NCI-H187 treated with DMSO at 0.1 percent for 48 hours (cell line): Measurements from ENCODE around the gene HLX.

Experiments
- DNase-seq: peaks from one replicate; lab custom pipeline; 2025; lab: John Stamatoyannopoulos, UW

HLX gene

DNA sequence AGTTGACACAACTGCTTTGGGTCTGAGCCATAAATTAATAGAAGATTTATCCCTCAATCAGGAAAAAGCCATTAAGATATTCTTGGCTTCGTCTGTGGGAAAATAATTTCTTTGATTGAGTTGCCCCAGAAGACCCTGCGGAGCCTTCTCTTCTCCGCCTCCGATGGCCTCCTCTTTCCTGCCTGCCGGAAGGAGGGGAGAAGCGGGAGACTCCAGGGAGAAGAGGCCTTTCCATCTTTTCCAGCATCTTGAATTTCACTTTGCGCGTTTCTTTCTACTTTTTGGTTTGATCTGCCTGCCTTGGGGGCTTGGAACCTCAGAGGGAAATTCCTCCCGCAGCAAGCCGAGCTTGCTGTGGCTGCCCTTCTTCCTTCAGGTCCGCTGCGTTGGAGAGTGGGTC, 16.8 kb downstream of the HLX start:
- DNase-seq = no peak

DNA sequence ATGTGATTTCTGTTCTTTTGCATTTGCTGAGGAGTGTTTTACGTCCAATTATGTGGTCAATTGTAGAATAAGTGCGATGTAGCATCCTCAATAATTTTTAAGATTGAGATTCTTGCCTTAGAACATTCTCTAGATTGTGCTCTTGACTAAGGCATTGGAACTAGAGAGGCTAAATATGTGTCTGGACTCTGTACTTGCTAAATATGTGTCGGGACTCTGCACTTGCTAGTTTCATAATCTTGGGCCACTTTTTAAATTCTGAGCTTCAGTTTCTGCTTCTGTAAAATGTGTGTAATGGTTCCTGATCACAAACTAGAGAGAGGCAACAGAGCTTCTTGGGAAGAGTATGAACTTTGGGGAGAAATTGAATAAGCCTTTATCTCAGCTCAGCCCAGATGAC, 21.6 kb downstream of the HLX start:
- no peak for DNase-seq

- no peak for DNase-seq
Observed at GRCh38 chr1:220901881-220902280, 22.6 kb downstream of the HLX start.

DNA sequence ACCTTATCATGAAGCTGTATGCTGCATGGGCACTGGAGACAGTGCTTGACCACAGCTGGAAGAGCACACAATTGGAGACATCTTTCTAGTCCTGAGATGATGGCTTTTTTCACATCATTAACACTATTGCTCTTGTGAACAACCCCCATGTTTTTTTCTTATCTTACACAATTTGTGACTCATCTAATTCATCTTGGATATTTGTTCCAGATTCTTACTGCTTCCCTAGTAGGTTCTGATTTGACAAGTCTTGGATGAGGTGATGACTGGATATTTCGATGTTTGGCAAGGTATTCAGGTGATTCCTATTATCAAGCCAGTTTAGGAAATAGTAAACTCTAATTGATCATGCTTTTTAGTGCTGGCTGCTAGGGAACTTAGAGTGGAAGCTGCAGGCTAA, 23.7 kb downstream of the HLX start:
- DNase-seq = no peak

GRCh38 chr1:220904876-220905275, 25.6 kb downstream of the HLX start:
- DNase-seq = no peak

- DNase-seq = no peak
Observed at GRCh38 chr1:220905650-220906560, 26.7 kb downstream of the HLX start.

GRCh38 chr1:220906561-220907334, 27.5 kb downstream of the HLX start:
- no peak for DNase-seq

- DNase-seq = no peak
Observed at GRCh38 chr1:220908757-220909156, 29.5 kb downstream of the HLX start.

GRCh38 chr1:220910021-220910420, 30.8 kb downstream of the HLX start:
- no peak for DNase-seq

DNA sequence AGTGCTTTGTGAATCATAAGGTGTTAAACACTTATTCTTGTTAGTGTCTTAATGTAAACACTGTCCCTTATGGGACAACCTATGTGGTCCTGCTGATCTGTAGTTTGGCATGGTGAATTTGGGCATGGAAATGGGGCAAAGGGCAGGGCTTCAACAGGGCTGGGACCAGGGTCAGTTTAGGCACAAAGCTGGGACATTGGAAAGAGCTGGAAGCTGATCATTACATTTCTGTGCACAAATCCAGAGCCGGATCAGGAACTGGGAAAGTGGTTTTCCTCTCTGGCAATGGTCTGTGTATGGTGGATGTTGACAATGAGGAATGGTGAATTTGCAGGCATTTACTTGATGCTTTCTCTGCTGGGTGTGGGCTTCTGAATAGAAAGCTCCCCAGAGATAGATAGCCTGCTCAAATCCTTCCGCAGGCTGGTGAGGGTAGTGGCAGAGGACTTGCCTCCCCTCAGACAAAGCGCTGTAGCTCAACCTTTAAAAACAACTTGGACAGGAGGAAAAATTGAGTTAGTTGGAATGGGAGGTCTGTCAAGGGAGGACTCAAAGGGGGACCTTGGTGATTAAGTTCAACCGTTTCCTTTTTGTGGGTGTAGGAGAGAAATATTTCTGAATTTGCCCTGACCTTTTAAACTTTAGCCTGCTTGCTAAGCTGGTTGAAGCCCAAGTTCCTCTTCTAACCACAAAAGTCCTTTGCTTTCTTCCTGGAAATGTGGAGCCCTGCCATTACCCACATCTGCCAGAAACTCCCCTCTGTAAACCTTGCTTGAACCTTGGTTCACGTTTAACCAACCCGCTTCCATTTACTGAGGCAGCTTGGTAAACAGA, 35.3 kb downstream of the HLX start:
- DNase-seq = no peak

- DNase-seq = no peak
Observed at GRCh38 chr1:220915117-220915440, 35.8 kb downstream of the HLX start.

DNA sequence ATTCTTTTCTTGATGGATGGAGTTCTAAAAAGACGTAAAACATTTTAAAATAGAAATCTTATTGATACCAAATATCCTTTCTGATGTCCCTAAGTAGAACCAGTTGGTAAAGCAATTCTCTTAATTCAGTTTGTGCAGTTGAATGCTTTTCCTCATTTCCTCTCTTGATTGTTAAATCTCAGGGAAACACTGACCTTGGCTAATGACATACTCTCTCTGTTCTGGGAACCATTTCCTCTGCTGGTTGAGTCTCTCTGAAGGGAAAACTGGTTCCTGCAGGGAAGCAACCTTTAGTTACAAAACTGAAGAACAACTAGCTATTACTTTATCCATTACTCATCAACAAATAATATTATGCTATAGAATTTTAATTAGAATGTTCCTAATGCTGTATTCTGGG, 36.7 kb downstream of the HLX start:
- DNase-seq = no peak

DNA sequence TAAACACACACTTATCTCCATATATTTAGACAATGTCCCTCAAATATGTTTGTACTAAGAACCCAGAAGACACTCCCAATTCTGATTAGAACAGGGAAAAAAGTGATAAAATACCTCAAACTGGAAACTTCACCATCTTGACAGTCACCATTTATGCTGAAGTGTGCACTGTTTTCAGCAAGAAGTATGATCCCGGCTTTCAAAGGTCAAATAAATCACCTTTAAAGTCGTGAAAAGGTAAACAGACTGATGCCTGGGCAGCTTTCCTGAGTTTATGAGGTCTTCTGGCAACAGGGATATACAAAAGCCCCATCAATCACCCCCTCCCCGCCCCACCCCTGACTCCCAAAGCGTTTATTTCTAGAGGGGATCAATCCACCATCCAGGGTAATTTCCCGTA, 37.9 kb downstream of the HLX start:
- DNase-seq = no peak

DNA sequence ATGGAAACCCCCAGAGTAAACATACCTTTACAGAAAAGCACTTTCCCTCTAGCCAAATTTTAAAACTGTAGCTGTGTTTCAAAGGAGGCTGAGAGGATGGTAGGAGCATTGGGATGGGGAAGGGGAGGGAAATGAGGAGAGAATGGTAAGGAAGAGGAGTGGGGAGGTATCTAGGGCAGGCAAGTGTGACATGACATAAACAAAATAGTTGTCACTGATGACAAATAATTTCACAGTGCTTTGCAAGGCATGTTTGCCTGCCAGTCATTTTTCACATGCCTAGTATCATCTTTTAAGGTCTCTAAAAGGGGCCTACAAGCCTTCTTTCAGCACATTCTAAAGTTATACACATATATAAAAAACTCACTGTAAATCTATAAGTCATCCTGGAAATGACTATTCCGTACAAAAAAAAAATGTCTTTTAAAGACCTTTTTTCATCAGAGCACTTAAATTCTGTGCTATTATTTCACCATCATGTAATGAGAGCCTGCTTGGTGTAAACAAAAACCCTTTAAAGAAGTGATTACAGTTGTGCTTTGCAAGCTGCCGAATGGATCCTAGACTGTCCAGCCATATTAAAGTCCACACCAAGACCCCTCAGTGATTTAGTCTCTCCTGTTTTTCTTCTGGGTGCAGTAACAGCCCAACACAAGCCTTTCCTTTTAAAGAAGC, 38.4 kb downstream of the HLX start:
- no peak for DNase-seq

DNA sequence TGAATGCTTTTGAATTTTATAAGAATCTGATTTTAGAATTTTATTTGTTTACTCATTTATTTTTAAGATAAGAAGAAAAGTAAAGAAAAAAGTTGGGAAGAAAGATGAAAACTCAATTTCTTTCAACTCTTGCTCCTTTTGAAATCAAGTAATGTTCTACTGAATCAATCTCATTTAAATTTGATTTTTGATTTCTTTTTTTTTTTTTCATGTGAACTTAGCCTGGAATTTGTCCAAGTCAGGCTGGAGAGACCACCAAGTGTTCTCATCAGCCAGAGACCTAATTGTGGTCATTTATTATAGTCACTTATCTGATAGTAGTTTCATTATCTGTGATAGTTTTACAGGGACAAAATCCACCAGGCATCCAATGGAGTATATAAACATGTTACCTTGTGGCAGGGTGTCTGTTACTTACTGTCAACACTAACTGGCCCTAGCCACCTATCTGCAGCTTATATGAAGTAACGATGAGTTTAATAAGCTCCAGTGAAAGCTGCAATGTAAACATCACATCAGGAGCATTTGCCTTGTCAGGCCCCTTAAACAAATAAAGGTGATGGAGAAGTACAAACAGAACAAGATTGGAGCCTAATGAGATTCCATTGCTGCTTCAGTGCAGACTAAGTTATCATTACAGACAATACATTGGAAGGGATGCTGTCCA, 39.2 kb downstream of the HLX start:
- DNase-seq = no peak

DNA sequence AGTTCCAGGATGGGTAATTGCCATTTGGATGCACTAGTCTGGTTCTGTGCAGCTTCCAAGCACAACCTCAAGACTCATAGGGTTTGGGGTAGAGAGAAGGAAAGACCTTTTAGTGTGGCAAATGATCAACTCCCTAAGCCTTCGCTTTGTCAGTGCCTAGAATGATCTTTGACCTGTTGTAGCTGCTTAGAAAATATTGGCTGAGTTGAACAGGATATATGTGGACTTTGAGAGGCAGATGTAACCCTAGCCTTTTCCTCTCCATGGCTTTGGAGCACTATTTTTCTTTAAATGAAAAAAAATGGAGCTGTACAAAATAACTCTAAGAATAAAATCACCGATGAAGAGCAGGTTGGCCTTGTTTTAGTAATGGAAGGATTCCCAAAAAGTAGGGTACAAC, 41.7 kb downstream of the HLX start:
- DNase-seq = no peak

DNA sequence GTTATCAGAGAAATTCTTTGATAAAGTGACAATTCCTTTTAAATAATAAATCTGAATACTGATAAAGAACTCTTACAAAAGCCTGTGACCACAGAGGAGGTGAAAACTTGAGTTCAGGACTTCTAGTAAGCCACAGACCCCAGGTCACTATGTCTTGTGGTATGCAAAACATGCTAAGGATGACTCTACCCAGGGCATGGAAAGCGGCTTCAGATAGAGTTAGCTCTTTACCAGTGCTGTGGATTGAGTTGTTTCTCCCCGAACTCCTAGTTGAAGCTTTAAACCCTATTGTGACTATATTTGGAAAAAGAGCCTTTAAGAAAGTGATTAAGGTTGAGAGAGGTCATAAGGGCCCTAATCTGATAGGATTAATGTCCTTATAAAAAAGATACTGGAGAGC, 42.3 kb downstream of the HLX start:
- no peak for DNase-seq

- DNase-seq = no peak
Observed at GRCh38 chr1:220921971-220922635, 42.9 kb downstream of the HLX start.

DNA sequence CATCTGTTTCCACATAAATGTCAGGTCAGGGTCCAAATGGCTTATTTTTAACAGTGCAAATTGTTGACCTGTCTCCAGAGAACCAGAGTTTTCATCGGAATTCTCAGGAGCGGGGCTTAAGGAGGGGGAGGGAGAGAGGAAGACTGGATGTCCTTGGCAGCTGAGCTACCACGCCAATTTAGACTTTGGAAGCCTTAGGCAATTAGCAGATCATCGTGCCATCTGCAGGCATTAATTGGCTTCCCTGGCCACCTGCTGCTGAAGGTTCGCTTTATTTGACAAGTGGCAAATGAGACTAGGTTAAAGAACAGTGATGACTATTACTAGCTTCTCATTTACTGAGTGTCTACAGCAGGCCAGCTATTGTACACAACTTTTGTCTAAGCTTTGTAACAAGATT, 43.7 kb downstream of the HLX start:
- DNase-seq = no peak

DNA sequence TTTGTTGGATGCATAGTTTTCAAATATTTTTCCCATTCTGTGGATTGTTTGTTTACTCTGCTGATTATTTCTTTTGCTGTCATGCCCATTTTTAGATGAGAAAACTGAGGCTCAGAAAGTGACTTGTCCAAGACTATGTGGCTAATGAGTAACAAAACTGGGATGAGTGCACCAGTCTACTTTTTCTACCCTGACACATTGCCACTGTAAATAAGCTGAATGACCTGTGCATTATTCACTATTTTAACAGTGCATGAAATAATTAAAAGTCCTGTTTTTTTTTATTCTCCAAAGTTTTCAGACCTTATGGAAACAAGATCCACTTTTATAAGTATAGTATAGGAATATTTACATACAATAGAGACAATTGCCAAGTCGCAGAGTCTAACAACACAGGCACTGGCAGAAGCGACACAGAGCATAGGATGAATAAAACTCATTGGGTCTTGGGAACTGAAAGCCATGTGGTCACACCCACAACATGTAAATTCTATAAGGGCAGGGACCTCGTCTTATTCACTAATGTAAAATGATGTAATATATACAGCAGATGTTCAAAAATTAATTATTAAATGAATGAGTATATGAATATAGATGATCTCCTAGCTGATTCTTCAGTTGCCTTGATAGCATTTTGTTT, 45.2 kb downstream of the HLX start:
- no peak for DNase-seq
